HepG2 (cell line): ENCODE results near the gene PARD3. TPM values are rescaled to one million over a fixed set of nuclear protein-coding genes. Genes with fewer than 3 reads are reported as not detected.

Experiments used
- ATAC-seq: fragments of 200-7000 bp; cut with Tn5 transposase; 3 replicates; pipeline ENCODE4 v1.9.1; 2020; ENCODE audit warnings: mild to moderate bottlenecking, moderate library complexity
- BruUV-seq: library from RNA; stranded (reverse); fragments of 400-500 nt; replicated peaks from 2 replicates; lab custom pipeline; 2021; lab: Mats Ljungman, UMichigan
- CTCF ChIA-PET: fragments of 300-600 bp; formaldehyde crosslinking; extraction: SDS; loops from one replicate; lab custom pipeline; 2021; ENCODE audit warnings: low total read pairs, inconsistent platforms, low intra/inter-chr PET ratio; lab: Yijun Ruan, JAX
- POLR2A ChIA-PET: fragments of 350-600 bp; sonication (Branson Sonifier 250); formaldehyde crosslinking; loops from one replicate; lab custom pipeline; 2020; ENCODE audit warnings: antibody characterized with exemption, inconsistent platforms; lab: Yijun Ruan, JAX
- DNase-seq: peaks from one replicate; pipeline ENCODE4 v3.0.0-alpha.2; 2015; ENCODE audit warnings: low spot score
- FAIRE-seq: peaks from 3 replicates; lab custom pipeline; 2011; peaks lifted over from hg19 to GRCh38; lab: Jason Lieb, UNC
- H2AFZ ChIP-seq: one replicate; pipeline ENCODE4 v1.6.1; 2011; ENCODE audit warnings: low read length, inconsistent platforms
- H3K27ac ChIP-seq: fragments of 300-600 bp; 3 replicates; pipeline ENCODE4 v1.8.0; 2011; ENCODE audit warnings: mixed run types, mild to moderate bottlenecking, mixed read lengths, low read length, inconsistent platforms; ENCODE audit not compliant: insufficient read depth; ENCODE audit errors: extremely low read length
- H3K27me3 ChIP-seq, 2 experiments: fragments of 200-600 bp in 1 of 2; 2 replicates in 1 of 2; 3 replicates in 1 of 2; pipeline versions ENCODE4 v1.6.0 to v1.8.0; 2011; ENCODE audit warnings: low read length in 2 of 2, mild to moderate bottlenecking in 2 of 2, moderate library complexity in 2 of 2, inconsistent platforms in 1 of 2; ENCODE audit not compliant: insufficient read depth in 2 of 2, control insufficient read depth in 1 of 2
- H3K36me3 ChIP-seq, 2 experiments: fragments of 200-600 bp in 1 of 2; replicated peaks in 1 of 2; 2 replicates in 1 of 2; 3 replicates in 1 of 2; pipeline versions ENCODE4 v1.5.1 to v1.8.0; 2011; ENCODE audit warnings: low read length in 2 of 2, inconsistent platforms in 1 of 2; ENCODE audit not compliant: insufficient read depth in 2 of 2, control insufficient read depth in 1 of 2
- H3K4me1 ChIP-seq: 2 replicates; pipeline ENCODE4 v1.5.1; 2012; ENCODE audit warnings: low read length, inconsistent platforms; ENCODE audit not compliant: insufficient read depth
- H3K4me2 ChIP-seq: 2 replicates; pipeline ENCODE4 v1.6.0; 2011; ENCODE audit warnings: low read depth, low read length, inconsistent platforms
- H3K4me3 ChIP-seq, 3 experiments: fragments of 200-600 bp in 1 of 3; sonication (generic), shearing (Covaris generic) in 1 of 3; replicated peaks in 1 of 3; 2 replicates each; pipeline ENCODE4 v1.5.1; 2011 to 2016; ENCODE audit warnings: low read length in 3 of 3, inconsistent platforms in 2 of 3, low read depth in 2 of 3, mild to moderate bottlenecking in 2 of 3, control low read depth in 1 of 3, mixed read lengths in 1 of 3; ENCODE audit not compliant: insufficient read depth in 1 of 3
- H3K79me2 ChIP-seq: one replicate; pipeline ENCODE4 v1.6.1; 2011; ENCODE audit warnings: low read length, inconsistent platforms; ENCODE audit not compliant: insufficient read depth
- H3K9ac ChIP-seq: 2 replicates; pipeline ENCODE4 v1.6.0; 2011; ENCODE audit warnings: mild to moderate bottlenecking, low read depth, low read length, inconsistent platforms; ENCODE audit not compliant: insufficient read depth
- H3K9me3 ChIP-seq: 2 replicates; pipeline ENCODE4 v1.5.1; 2012; ENCODE audit warnings: mild to moderate bottlenecking, low read length
- H4K20me1 ChIP-seq: 2 replicates; pipeline ENCODE4 v1.6.0; 2011; ENCODE audit warnings: inconsistent platforms, mild to moderate bottlenecking, low read length, moderate library complexity; ENCODE audit not compliant: insufficient read depth
- HIVEP1 ChIP-seq: sonication (generic); formaldehyde crosslinking; IDR thresholded peaks from 2 replicates; pipeline ENCODE4 v1.4.0; 2020; ENCODE audit warnings: mild to moderate bottlenecking, missing genetic modification reagents
- PRPF4 ChIP-seq: fragments of 200-400 bp; formaldehyde crosslinking; IDR thresholded peaks from 2 replicates; pipeline ENCODE4 v1.6.1; 2016; ENCODE audit warnings: low read length, low read depth; ENCODE audit not compliant: poor library complexity, severe bottlenecking
- SOX6 ChIP-seq, 2 experiments: fragments of 450-650 bp in 1 of 2; sonication (generic) in 1 of 2; formaldehyde crosslinking in 1 of 2; IDR thresholded peaks; 2 replicates each; pipeline versions ENCODE4 v1.4.0 to v1.6.1; 2017 to 2020; ENCODE audit warnings: antibody characterized with exemption in 1 of 2, mild to moderate bottlenecking in 1 of 2, missing genetic modification reagents in 1 of 2
- SP5 ChIP-seq: IDR thresholded peaks from 2 replicates; pipeline ENCODE4 v1.6.1; 2016; ENCODE audit warnings: low read depth, borderline replicate concordance
- TCF7 ChIP-seq: sonication (generic); IDR thresholded peaks from 2 replicates; pipeline ENCODE4 v1.6.1; 2016; ENCODE audit warnings: antibody characterized with exemption, low read depth
- TRIM24 ChIP-seq: sonication (generic); formaldehyde crosslinking; IDR thresholded peaks from 2 replicates; pipeline ENCODE4 v1.8.0; 2022; ENCODE audit warnings: mild to moderate bottlenecking, missing genetic modification reagents
- XBP1 ChIP-seq: sonication (generic); formaldehyde crosslinking; IDR thresholded peaks from 2 replicates; pipeline ENCODE4 v1.5.0; 2020; ENCODE audit warnings: missing genetic modification reagents
- ZNF160 ChIP-seq: sonication (generic); formaldehyde crosslinking; IDR thresholded peaks from 2 replicates; pipeline ENCODE4 v1.8.0; 2022; ENCODE audit warnings: mild to moderate bottlenecking, inconsistent platforms, missing genetic modification reagents
- ZNF207 ChIP-seq: fragments of 450-650 bp; IDR thresholded peaks from 2 replicates; pipeline ENCODE4 v1.6.1; 2016; ENCODE audit warnings: antibody characterized with exemption, borderline replicate concordance
- ZNF781 ChIP-seq: sonication (generic); formaldehyde crosslinking; IDR thresholded peaks from 2 replicates; pipeline ENCODE4 v1.5.1; 2020; ENCODE audit warnings: borderline replicate concordance, mild to moderate bottlenecking, missing genetic modification reagents; ENCODE audit errors: not compliant biosample characterization
- WGBS: methylation state at CpG from one replicate; pipeline ENCODE4 v1.1.6; 2017; ENCODE audit warnings: low lambda C conversion rate; 5-methylcytosine and 5-hydroxymethylcytosine counted together
- in situ Hi-C: cut with HindIII; loops from 2 replicates; pipeline ENCODE4 v1.10.0; 2017; ENCODE audit warnings: low pct_unique_long_range_greater_than_20kb; ENCODE audit not compliant: extremely low pct_ligation_motif_present
- intact Hi-C: fragments of 100-400 bp; cut with micrococcal nuclease; formaldehyde crosslinking; loops from one replicate; pipeline ENCODE4 v1.10.0; 2022; ENCODE audit not compliant: unreplicated experiment
- polyA plus RNA-seq, 8 experiments: library from polyadenylated mRNA; depleted of rRNA in 3 of 8; stranded (reverse) in 7 of 8; unstranded in 1 of 8; fragments of >200 nt; fragmentation: Illumina TruSeq in 4 of 8; extraction: Trizol in 4 of 8; gene quantifications; 2 replicates each; pipeline versions ENCODE4 v1.2.1 to v1.2.3, GENCODE V29; 2011 to 2016; ENCODE audit warnings: low read depth in 4 of 8, missing spikeins in 1 of 8, mixed read lengths in 1 of 8; ENCODE audit not compliant: insufficient read depth in 1 of 8
- total RNA-seq, 5 experiments: library from RNA; depleted of rRNA; stranded (reverse); fragments of >200 nt; fragmentation: Illumina TruSeq; extraction: Trizol; gene quantifications; 2 replicates each; pipeline ENCODE4 v1.2.3, GENCODE V29; 2016; ENCODE audit warnings: low read depth in 1 of 5
- TF ChIP-seq, protein P1 (sequence below): sonication (generic); formaldehyde crosslinking; conservative IDR thresholded peaks from 2 replicates; pipeline ENCODE4 v1.4.0; 2020; ENCODE audit warnings: missing genetic modification reagents

Gene PARD3
- total and polyA plus RNA-seq, 2 of the 13 experiments (the other 11 are each of a cell fraction or from before 2014, with no cell fraction given) = 40.9 to 60.0 TPM

DNA sequence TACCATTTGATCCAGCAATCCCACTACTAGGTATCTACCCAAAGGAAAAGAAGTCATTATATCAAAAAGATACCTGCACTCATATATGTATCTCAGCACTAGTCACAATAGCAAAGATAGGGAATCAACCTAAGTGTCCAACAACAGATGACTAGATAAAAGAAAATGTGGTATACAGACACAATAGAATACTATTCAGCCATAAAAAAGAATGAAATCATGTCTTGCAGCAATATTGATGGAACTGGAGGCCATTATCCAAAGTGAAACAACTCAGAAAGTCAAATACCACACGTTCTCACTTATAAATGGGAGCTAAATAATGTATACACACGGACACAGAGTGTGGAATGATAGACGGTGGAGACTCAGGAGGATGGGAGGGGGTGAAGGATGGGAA, 146.0 kb downstream of the PARD3 start:
- Histone ChIP-seq H3K27ac (no peak overlapping the region), H4K20me1 (peaks cover 7% of the 10 kb centered on the region; the same call in 1 of the 2 replicates), H3K4me2 (no peak overlapping the region), H3K79me2 (peaks cover 19% of the 10 kb centered on the region), H2AFZ (no peak overlapping the region), H3K27me3 (no peaks in the 10 kb centered on the region), H3K9ac (no peak overlapping the region), H3K4me1 (peaks cover 10% of the 10 kb centered on the region; the same call in 1 of the 2 replicates), H3K9me3 (no peaks in the 10 kb centered on the region), H3K36me3 (peaks cover 0 to 2% of the 10 kb centered on the region in 2 experiments; a peak in 1 of 5 replicates), H3K4me3 (no peak overlapping the region)
- TF ChIP-seq PRPF4 (no peak), ZNF160 (CRISPR knock-in tag) (no peak), ZNF781 (CRISPR knock-in tag) (no peak), SOX6 (IDR thresholded peaks at IDR 0.05) (no peak), SOX6 (CRISPR knock-in tag; IDR thresholded peaks at IDR 0.05) (no peak), SP5 (no peak), TCF7 (no peak), ZNF207 (no peak), TRIM24 (CRISPR knock-in tag) (no peak), HIVEP1 (CRISPR knock-in tag) (no peak), XBP1 (no peak)
- TF ChIP-seq, protein P1, sequence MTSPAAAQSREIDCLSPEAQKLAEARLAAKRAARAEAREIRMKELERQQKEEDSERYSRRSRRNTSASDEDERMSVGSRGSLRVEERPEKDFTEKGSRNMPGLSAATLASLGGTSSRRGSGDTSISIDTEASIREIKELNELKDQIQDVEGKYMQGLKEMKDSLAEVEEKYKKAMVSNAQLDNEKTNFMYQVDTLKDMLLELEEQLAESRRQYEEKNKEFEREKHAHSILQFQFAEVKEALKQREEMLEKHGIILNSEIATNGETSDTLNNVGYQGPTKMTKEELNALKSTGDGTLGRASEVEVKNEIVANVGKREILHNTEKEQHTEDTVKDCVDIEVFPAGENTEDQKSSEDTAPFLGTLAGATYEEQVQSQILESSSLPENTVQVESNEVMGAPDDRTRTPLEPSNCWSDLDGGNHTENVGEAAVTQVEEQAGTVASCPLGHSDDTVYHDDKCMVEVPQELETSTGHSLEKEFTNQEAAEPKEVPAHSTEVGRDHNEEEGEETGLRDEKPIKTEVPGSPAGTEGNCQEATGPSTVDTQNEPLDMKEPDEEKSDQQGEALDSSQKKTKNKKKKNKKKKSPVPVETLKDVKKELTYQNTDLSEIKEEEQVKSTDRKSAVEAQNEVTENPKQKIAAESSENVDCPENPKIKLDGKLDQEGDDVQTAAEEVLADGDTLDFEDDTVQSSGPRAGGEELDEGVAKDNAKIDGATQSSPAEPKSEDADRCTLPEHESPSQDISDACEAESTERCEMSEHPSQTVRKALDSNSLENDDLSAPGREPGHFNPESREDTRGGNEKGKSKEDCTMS = no peak
- no peak for ATAC-seq
- ChIA-PET CTCF (no interaction called here), POLR2A (no interaction called here)
- FAIRE-seq = no peak
- BruUV-seq = no TSS peak
- 94% methylated on average over 3 of the region's 3 CpGs for WGBS
- intact Hi-C loops = no loop called here
- no peak for DNase-seq
- in situ Hi-C loops = no loop called here
